Activated CD4-positive, alpha-beta T cell treated with anti-CD3 and anti-CD28 coated beads, Interleukin-2, amount 50 U/mL, for 4 hours (primary cell): ENCODE data around the gene PANX1.

Experiments used
- DNase-seq, 2 experiments: peaks; one replicate each; pipeline ENCODE4 v3.0.0-alpha.2; 2020

Gene PANX1

GRCh38 chr11:94186342-94187203 is 57.9 kb downstream of the PANX1 start:
- DNase-seq: no peak

DNA sequence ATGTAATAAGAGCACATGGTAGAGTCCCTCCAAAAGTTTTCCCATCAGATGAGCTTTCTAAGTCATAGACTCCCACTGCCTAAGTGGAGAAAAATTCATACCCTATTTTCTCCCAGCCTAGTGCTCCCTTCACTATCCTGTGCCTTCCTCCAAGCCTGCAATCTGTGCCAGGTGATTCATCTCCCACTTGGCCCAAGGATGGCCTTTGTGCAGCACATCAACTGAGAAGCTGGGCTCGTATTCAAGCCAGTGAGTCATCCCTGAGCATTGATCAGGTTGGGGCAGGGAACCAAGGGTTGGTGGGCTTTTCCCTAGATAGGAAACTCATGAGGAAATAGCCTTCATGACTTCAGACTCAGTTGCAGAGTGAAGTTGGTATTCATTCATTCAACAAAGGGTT is 64.6 kb downstream of the PANX1 start:
- no peak for DNase-seq

- no peak for DNase-seq
These were observed 66.1 kb downstream of the PANX1 start for GRCh38 chr11:94194712-94195111.

GRCh38 chr11:94196363-94196762 is 67.7 kb downstream of the PANX1 start:
- DNase-seq: no peak

DNA sequence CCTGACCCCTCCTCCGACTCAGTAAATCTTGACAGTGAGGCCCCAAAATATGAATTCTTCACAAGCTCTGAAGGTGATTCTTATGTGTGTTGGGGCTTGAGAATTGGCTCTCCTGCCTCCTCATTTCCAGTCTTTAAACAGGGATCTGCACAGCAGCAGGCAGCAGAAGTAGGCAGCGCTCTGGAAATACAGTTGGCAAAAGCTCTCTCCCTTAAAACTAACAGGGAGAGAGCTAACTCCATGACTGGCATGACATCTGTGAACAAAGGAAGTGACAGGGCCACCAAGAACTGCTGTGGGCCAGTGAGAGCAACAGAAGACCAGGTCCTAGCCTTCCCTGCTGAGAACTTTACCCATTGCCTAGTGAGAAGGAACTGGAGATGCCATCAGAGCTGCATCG is 70.1 kb downstream of the PANX1 start:
- DNase-seq: no peak

DNA sequence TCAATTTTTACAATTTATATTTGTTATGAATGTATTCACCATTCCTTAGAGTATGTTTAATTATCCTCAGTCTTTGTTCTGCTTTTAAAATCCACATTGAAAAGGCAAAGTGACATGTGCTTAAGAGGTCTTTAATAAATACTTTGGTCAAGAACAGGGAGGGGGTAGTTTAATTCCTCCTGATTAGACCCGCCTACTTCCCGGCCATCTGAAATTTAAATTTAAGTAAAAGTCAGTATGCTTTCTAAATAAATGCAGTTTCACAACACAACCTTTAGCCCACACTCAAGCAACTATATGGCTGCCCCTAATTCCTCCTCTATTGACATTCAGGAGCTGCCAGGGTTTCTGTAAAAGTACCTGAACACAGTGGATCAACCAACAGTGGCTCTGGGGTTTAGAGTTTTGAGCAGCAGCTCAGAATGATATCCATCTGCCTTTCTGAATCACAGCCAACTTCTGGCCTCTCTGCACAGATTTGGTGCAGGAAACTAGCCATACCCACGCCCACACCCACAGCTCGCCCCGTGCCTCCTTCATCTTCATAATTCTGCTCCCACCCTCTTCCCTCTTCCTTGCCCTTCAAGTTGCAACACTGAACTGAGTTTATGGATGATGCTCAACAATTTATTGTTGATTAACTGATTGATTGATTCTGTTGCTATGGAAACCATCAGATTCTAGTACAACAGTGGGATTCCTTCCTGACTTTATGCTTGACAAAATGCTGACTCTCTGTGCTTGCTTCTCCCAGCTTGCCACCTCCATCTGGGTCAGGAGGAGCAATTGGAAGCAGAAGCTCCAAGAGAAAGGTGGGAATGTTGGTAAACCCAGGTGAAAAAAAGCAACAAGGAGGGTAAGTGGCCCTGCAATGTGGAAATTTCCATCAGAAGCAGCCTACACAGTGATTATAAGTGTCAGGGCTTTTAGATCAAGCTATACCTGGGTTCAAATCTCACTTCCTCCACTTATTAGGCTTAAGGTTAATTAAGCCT is 70.8 kb downstream of the PANX1 start:
- DNase-seq: no peak

DNA sequence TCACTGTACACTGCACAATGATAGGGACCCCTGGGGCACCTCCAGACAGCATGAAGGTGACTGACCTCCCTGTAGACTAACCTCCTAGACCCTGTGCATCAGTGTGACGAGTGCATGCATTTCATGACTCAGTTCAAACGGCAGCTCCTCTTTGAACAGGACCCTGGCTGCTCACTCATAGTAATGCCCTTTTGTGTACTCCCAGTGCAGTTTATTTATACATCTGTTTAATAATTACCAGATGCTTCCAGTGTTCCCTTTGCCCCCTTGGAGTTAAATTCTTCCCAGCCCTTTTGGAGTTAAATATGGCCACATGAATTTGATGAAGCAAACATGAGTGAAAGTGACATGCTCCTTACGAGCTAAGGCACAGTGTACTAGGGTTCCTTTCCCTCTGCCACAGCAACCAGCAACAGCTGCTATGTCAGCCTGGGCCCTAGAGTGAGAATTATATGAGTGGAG is 72.4 kb downstream of the PANX1 start:
- DNase-seq: no peak

GRCh38 chr11:94203070-94203469 is 74.4 kb downstream of the PANX1 start:
- DNase-seq: no peak

- no peak for DNase-seq
These were observed 82.7 kb downstream of the PANX1 start for GRCh38 chr11:94211261-94211830.

- DNase-seq: no peak
These were observed 84.3 kb downstream of the PANX1 start for GRCh38 chr11:94212898-94213297.

DNA sequence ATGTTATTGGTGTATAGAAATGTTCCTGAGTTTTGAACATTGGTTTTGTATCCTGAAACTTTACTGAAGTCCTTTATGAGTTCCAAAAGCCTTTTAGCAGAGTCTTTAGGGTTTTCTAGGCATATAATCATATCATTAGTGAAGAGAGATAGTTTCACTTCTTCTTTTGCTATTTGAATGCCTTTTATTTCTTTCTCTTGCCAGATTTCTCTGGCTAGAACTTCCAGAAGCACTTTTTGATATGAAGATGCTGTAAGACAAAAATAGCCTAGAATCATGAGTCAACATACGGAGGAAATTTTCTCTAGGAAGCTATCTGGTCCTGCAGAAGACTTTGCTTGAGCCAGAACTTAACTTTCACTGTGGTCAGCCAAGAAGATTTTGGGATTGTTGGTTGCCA is 89.1 kb downstream of the PANX1 start:
- no peak for DNase-seq

DNA sequence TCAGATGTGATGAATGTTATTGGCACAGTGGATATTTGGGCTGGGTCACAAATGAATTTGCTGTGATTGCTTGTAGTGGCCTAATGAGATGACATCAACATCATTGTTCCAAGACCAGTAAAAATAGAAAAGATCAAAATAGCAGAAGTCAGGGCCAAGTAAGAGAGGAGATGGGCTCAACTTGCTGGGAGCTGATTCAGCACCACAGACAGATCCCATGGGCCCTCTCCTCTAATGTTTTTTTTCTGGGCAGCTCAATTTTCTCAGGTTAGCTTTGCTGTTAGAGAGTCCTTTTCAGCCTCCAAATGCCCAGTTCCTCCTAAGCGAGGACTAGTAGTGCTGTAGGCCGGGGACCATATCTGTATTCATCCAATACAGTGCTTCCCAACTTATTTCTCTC is 89.7 kb downstream of the PANX1 start:
- DNase-seq: no peak

DNA sequence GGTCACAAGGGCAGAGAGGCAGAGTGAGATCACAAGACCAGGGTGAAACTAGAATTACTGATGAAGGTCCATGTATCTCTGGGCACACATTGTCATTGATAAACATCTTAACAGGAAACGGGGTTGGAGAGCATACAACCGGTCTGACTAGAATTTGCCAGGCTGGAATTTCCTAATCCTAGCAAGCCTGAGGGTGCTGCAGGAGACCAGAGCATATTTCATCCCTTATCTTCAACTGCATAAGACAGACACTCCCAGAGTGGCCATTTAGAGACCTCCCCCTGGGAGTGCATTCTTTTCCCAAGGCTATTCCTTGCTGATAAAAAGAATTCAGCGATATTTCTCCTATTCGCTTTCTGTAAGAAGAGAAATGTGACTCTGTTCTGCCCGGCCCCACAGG is 91.1 kb downstream of the PANX1 start:
- DNase-seq: no peak

GRCh38 chr11:94224078-94224477 is 95.4 kb downstream of the PANX1 start:
- DNase-seq: no peak
